ENCODE results near the gene ZNF254.

- no peak for TF ChIP-seq CTCF (IDR thresholded peaks at IDR 0.05)
- no peak for TF ChIP-seq POLR2A (IDR thresholded peaks at IDR 0.05)
Measured at GRCh38 chr19:24040621-24041020, 46.4 kb upstream of the ZNF254 start.
